HT-29 (cell line): ENCODE measurements around the gene C11orf54. TPM values are rescaled to one million over a fixed set of nuclear protein-coding genes. Genes with fewer than 3 reads are reported as not detected.
A peak's percentile ranks its signal among the peaks of the same experiment; 100 is the strongest.
"Not testable (repeated sequence)": the region's sequence is repeated elsewhere in the genome, so short reads cannot be mapped to it uniquely, and the experiment has no call there.

Experiments used
- DNase-seq: peaks from one replicate; pipeline ENCODE4 v3.0.0-alpha.2; 2015; ENCODE audit warnings: low spot score
- total RNA-seq: library from RNA; depleted of rRNA; stranded (reverse); fragments of >200 nt; shearing (Covaris generic); gene quantifications from 2 replicates; pipeline ENCODE4 v1.2.3, GENCODE V29; 2014

The C11orf54 gene
- total RNA-seq, 1 experiment from 2014 or later: 18.8 TPM

DNA sequence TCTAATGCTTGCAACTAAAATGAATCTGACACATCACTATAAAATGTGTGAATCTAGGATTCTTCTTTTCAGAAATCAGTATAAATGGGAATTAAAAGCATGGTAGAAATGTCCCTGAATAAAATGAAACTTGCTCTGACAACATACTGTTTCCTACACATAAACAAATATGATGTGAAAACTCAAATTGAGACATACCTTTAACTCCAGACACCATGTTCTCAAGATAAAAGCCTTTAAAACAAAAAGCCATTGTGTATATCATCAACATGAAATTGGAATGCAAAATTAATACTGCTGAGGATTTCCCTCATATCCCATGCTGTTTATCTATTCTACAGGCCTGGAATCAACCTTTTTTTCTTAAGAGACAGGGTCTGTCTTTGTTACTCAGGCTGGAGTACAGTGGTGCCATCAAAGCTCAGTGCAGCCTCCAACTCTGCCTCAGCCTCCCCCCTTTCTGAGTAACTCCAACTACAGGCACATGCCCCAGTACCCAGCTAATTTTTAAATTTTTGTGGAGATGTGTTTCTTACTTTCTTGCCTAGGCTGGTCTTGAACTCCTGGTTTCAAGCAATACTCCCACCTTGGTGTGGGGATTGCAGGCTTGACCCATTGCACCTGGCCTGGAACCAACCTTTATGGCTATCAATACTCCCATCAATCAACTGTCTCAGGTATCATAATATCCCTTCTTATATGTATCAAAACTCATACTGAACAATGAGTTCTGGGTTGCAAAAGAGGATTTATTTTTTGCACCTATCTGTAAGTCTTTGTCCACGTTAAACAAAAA lies 6.8 kb upstream of the C11orf54 start:
- DNase-seq: no peak

DNA sequence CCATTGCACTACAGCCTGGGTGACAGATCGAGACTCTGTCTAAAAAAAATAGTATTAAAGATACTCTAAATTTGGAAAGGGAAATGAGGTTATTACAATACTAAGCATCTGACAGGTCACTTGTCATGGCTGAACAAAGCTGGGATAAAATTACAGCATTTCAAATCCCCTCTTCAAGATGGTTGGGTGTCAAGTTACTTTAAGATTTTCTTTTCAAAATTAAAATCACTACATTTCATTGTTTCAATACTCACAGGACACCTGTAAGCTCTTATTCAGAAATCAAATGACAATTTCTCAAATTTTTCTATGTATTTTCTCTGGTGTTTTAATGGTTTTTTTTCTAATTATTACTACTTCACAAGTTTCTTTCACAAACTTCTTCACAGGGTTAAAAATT lies 5.8 kb upstream of the C11orf54 start:
- no peak for DNase-seq

DNA sequence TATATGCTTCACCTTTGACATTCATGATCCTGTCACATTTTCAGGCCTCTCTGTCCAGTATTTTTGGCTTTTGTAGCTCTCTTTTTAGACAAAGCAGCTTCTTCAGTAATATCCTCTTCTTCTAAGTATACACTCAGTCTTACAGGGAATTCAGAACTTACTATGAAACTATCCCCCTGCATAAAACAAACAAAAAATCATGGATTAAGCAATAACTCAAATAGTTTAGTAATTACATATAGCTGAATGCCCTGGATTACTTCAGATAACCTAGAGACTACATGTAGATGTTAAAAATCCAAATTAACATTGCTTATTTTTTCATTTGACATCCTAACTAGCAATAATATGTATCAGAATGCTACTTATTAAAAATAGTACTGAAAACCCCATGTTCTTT lies 5.3 kb upstream of the C11orf54 start:
- DNase-seq: no peak

DNA sequence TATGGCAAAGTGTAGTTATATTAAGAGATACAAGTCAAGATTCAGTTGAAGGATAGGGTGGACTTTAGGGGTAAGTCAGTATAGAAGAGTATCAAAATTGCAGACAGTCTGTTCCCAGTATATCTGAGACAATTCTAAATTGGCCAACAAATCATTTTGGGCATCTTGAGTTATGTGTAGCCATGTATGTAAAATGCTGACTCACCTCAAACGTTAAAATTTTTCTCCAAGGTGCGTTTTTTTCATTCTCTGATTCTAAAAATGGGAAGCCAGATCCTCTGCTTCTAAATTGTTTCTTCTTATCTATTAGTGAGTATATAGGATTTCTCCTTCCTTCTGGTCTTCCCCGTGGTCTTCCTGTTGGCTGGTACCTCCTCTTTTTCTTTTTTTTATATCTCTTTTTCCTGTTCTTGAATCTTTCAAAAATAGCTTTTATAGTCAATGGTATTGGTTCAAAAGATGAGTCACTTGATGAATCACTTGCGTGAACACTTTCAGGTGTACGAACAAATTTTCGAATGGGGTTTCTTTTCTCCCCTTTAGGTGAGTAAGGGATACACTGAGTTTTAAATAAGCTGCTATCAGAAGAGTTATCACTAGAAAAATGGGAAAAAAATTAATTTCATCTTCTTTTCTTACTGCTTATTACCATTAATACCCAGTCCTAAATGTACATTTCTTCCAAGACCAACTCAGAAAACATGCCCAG lies 3.4 kb upstream of the C11orf54 start:
- DNase-seq: peak; percentile 51

DNA sequence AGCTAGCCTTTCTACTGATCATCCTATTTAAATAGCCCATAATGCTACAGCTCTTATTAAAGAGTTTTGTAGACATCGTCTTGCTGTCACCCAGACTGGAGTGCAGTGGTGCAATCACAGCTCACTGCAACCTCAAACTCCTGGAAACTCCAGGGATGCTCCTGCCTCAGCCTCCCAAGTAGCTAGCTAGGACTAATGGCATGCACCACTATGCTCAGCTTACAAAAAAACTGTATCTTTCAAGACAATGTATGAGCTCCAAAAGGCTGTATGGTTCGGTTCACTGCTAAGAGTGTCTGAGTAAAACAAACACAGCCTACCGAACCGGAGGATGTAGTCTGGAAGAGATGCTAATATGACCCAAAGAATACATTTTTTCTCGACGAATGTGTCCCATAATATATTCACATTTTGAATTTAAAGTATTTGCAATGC lies 2.8 kb upstream of the C11orf54 start:
- DNase-seq: peak; percentile 49

DNA sequence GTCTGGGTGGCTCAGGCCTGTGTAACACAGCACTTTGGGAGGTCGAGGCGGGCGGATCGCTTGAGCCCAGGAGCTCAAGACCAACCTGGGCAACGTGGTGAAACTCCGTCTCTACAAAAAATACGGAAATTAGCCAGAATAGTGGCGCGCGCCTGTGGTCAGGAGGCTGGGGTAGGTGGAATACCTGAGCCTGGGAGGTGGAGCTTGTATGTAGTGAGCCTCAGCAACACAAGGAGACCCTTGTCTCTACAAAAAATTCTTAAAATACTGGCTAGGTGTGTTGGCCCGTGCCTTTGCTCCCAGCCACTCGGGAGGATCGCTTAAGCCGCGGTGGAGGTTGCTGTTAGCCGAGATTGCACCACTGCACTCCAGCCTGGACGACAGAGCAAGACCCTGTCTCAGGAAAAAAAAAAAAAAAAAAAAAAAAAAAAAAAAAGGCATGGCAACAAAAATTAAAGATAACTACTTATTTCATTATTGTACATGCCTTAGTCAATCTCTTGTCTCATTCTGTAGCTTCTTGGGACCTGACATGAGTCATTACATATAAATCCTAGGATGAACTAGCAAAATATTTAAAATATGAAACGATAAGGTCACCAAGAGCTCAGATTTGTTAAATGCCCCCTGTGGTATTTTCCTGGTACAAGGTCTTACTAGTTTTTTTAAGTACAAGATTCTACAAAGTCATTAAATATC lies 1.3 kb upstream of the C11orf54 start:
- peak; percentile 77 for DNase-seq

DNA sequence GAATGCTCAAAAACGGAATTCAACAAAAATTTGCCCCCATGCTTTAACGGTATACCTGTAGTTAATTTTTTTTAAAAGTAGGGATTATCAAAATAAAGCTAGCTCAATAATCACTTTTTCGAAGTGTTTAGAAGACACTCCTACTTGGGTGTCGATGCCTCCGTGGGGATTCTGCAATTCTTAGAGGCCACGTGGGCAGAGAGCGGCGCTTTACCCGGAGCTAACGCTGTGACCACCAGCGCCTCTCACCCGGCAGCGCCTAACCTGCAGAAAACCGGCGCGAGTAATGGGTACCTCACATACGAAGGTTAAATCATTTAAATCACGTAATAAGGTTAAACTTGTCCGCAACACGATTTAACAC lies 760 bp upstream of the C11orf54 start:
- peak; percentile 86 for DNase-seq

DNA sequence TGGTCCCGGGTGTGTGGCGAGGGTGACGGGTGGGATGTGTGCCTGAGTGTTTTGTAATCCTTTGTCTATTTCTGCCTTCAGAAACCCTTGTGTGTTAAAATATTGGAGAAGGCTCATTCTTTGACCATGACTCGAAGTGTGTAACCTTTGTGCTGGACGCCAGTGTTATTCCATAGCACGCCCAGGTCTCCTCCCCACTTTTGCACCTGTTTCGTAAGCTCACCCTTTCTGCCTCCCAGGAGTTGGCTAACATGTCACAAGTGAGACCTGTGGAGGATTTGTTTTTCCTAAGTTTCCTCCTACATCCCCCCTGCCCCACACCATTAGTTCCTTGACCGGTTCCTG lies 382 bp downstream of the C11orf54 start:
- peak; percentile 89 for DNase-seq

DNA sequence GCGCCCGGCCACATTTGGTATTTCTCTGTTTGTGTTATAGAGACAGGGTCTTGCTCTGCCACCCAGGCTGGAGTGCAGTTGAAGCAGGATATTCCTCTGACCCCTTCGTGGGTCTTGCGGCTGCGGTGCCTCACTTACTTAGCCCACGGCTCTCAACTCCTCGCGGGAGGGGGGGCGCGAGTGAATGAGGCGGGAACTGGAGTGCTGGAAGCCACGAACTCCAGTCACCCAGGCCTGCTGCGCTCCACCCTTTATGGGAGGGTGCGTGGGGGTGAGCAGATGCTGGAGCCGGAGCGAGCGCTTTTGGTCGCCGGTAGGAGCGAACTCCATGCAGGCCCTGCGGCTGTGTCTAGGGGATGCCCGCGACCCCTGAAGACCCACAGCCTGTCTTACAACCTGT lies 1.8 kb downstream of the C11orf54 start:
- DNase-seq: no peak

DNA sequence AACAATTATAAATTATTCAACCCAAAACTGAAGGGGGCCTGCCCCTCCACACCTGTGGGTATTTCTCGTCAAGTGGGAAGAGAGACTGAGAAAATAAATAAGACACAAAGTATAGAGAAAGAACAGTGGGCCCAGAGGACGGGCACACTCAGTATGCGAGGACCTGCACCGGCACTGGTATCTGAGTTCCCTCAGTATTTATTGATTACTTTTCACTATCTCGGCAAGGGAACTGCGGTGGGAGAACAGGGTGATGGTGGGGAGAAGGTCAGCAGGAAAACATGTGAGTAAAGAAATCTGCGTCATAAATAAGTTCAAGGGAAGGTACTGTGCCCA lies 3.2 kb downstream of the C11orf54 start:
- DNase-seq: no peak

DNA sequence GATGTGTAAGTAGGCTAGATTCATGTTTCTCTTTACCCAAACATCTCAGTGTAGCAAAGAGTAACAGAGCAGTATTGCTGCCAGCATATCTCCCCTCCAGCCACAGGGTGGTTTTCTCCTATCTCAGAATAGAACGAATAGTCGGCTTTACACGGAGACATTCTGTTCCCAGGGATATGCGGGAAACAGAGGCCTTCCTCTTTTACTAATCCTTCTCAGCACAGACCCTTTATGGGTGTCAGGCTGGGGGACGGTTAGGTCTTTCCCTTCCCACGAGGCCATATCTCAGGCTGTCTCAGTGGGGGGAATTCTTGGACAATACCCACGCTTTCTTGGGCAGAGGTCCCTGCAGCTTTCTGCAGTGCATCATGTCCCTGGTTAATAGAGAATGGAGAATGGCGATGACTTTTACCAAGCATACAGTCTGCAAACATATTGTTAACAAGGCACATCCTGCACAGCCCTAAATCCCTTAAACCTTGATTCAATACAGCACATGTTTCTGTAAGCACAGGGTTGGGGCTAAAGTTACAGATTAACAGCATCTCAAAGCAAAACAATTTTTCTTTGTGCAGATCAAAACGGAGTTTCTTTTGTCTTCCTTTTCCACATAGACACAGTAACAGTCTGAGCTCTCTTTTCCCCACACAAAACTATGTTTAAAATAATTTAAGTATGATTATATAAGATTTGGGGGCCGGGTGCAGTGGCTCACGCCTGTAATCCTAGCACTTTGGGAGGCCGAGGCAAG lies 3.7 kb downstream of the C11orf54 start:
- DNase-seq: peak; percentile 29

DNA sequence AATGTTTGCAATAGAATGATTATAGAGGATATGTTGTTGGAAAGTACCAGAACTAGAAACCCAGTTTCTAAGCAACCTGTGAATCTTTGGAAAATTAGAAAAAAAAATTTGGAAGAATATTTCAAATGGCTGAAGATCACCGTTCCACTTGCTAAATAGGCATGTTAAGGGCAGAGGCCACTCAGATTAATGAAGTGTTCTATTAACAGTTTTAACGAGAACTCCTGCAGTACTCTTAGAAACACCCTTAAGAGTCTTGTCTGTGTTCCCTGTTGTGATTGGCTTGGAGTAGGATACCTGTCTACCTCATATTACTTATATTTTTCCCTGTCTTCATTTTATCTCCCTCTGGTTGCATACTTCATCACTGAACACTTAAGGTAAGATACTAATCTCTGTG lies 4.6 kb downstream of the C11orf54 start:
- DNase-seq: no peak

DNA sequence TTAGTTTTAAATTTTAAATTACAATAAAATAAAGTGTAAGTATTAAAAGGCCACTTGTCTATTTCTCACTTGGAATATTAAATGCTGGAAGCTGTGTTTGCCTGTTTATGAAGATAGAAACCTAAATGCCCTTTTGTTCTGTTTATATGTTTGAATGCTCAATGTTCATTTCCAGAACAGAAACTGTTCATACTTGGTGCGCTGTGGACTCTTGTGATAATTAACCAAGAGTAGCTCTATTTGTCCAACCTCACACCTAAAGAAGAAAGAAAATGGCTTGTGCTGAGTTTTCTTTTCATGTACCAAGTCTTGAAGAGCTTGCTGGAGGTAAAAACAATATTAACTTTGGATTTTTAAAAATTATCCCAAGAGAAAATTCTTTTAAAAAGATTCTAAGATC lies 5.7 kb downstream of the C11orf54 start:
- no peak for DNase-seq

DNA sequence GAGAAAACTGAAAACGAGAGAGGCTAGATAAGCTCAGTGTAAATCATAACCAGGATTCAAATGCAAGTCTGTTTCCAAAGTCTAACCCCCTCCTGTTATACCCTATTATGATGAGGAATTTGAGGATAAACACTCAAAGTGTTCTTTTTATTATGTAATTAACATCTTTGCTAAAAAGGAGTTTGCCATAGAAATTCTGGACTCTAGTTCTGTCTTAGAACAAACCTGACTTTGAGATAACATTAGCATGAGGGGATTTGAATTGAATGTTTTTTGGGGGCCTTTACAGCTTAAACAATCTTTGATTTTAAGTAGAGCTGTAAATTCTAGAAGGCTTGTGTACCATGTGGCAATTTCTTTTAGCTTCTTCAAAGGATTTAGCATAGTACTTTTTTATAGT lies 9.5 kb downstream of the C11orf54 start:
- no peak for DNase-seq

DNA sequence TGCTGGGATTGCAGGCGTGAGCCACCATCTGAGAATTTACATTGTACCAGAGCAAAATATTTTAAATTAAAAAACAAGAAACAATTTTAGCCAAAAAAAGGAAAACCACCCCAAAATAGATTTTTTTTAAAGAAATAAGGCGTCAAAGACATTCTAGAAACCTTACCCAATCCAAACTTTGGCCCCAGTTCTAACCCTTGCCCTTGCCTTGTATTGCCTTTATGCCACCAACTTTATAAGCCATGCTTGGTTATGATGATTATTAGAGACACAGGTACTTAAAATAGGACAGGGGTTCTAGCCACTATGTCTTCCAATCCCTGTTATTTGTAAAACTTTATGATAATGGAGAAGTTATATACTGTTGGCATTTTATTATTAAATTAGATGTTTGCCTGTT lies 11.8 kb downstream of the C11orf54 start:
- DNase-seq: no peak

DNA sequence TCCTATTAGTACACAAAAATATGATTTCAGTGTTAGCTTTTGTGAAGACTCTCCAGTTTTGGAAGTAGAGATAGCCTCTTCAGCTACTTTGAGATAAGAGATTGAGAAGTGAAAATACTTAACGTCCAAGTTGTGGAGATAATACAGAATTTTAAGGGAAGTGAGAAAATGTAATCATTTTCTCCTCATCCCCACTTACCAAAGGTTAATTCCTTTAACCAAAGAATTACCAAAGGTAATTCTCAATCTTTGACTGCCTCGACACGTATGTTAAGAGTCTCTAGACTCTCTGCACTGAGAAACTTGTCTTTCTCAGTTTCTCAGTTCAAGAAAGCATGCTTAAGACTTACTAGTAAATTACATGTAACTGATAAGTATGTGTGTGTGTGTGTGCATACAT lies 15.3 kb downstream of the C11orf54 start:
- DNase-seq: no peak

DNA sequence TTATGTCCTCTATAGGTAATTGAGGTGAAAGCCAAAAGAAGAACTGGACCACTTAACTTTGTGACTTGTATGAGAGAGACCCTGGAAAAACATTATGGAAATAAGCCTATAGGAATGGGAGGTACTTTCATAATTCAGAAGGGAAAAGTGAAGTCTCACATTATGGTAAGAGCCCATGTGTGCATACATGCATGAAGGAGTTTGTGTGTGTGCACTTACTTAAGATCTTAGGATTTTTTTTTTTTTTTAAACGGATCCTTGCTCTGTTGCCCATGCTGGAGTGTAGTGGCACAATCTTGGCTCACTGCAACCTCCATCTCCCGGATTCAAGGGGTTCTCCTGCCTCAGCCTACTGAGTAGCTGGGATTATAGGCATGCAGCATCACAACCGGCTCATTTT lies 15.8 kb downstream of the C11orf54 start:
- DNase-seq: no peak

DNA sequence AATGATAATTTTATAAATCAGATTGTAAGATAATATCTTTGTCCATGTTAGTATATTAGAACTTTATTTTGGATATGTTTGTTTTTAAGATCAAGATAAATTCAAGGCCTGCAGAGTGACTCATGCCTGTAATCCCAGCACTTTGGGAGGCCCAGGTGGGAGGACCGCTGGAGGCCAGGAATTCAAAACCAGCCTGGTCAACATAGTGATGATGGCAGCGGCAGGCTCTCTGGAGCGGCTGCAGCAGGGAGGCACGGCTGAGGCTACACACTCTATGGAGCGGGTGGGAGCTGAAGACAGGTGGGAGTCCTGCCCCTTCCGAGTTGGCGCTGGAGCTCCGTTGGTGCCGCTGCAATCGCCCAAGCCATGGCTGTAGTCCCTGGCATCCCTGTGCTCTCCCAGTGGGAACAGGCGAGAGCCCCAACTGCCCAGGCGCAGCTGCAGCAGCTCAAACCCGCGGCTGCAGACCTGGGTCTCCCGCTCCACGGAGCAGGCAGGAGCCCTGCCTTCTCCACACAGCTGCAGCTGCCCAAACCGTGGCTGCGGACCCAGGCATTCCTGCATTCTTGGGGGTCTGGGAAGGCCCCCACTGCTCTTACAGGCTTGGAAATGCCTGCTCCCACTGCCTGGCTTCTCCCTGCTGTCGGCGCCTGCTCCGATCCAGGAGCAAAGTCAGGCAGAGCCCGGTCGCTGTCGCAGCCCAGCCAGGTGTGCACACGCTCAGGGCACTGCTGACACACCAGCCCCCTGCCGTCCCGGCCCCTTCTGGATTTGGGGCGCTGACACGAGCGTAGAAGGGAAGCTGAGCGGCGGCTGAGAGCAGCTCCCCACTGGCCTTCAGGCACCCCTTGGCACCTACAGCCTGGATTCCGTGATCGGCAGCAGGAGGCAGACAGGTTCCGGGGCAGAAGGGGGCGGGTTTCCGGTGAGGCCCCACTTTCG lies 16.7 kb downstream of the C11orf54 start:
- DNase-seq: no peak

DNA sequence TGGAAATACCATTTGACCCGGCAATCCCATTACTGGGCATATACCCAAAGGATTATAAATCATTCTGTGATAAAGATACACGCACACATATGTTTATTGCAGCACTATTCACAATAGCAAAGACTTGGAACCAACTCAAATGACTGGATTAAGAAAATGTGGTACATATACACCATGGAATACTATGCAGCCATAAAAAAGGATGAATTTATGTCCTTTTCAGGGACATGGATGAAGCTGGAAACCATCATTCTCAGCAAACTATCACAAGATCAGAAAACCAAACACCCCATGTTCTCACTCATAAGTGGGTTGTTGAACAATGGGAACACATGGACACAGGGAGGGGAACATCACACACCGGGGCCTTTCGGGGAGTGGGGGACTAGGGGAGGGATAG lies 17.7 kb downstream of the C11orf54 start:
- not testable (repeated sequence) for DNase-seq

DNA sequence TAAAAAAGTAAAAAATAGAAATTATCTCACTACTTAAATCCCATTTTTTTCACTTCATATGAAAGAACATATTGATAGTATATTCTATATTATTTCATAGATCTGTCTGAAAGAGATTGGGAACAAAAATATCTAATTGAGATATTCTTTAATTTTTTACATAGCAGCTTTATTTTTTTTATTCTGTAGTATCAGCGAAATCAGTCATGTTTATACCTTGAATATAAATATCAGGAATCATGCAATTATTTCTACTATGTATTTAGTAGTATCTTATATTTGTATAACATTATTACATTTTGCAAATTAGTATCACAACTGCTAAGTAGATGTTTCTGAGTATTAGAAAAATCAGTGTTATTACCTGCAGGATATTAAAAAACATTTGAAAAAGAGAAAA lies 20.4 kb downstream of the C11orf54 start:
- no peak for DNase-seq

DNA sequence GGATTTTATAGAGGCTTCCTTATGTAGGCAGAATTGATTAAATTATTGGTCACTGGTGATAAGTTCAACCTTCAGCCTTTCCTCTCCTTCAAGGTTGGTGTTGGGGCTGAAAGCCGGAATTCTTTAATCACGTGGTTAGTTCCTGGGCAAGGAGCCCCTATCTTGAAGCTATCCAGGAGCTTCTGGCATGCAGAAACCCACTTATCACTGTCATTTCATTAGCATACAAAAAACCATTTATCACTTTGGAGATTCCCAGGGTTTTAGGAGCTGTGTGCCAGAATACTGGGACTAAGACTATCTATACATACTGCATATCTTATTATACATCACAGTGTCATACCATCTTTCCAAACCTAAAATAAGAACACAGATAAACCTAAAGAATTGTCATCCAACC lies 24.1 kb downstream of the C11orf54 start:
- no peak for DNase-seq
